ENCODE data around the gene AK9.

The AK9 gene

DNA sequence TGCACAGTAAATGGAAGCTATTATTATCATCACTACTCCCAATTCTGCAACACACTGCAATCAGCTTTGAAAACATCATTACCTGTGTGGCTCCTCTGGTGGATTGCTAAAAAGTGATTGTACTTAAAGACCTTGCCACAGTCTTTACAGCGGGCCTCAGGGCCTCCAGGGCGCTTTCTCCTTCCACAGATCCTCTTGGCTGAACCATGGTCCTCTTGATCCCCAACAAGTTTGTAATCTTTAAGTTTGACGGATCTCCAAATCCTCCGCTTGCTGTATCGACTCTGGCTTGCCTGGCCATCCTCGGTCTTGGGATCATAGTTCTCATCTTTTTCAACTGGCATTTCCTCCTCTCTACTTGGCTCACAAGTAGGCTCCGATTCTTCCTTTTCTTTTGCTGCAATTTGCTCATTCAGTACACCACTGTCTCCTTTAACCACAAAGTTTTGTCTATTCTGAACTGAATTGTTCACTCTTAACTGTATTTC lies 210.0 kb downstream of the AK9 start:
- H3K9ac ChIP-seq (ENCODE audit: low read depth, low read length), result peak overlapping the region; percentile 92; the same call in 1 of the 2 replicates
- H3K4me3 ChIP-seq (ENCODE audit: low read depth in 1 of 2, low read length in 2 of 2), result peak overlapping the region in 1 of 2 experiments; percentile 70; a peak in 2 of 4 replicates
- H3K9me3 ChIP-seq (ENCODE audit: insufficient read depth, low read length, severe bottlenecking), result no peaks in the 10 kb centered on the region
- no peak for TF ChIP-seq EZH2 (IDR thresholded peaks at IDR 0.05; ENCODE audit: borderline replicate concordance, low read depth, low read length, severe bottlenecking)
- TF ChIP-seq, protein P1, sequence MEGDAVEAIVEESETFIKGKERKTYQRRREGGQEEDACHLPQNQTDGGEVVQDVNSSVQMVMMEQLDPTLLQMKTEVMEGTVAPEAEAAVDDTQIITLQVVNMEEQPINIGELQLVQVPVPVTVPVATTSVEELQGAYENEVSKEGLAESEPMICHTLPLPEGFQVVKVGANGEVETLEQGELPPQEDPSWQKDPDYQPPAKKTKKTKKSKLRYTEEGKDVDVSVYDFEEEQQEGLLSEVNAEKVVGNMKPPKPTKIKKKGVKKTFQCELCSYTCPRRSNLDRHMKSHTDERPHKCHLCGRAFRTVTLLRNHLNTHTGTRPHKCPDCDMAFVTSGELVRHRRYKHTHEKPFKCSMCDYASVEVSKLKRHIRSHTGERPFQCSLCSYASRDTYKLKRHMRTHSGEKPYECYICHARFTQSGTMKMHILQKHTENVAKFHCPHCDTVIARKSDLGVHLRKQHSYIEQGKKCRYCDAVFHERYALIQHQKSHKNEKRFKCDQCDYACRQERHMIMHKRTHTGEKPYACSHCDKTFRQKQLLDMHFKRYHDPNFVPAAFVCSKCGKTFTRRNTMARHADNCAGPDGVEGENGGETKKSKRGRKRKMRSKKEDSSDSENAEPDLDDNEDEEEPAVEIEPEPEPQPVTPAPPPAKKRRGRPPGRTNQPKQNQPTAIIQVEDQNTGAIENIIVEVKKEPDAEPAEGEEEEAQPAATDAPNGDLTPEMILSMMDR (IDR thresholded peaks at IDR 0.05; ENCODE audit: borderline replicate concordance, extremely low read depth, low read length, poor library complexity, severe bottlenecking), result no peak
- ATAC-seq (ENCODE audit: insufficient read depth, low read depth) (no peak), DNase-seq (no peak)
- peak overlapping the region; percentile 33; the same call in 1 of the 2 replicates for H3K27ac ChIP-seq (ENCODE audit: low read length)
- peak overlapping the region; percentile 65 for H3K4me2 ChIP-seq (ENCODE audit: insufficient read depth, low read length)
- peaks cover 34% of the 10 kb centered on the region; the same call in 1 of the 2 replicates for H4K20me1 ChIP-seq (ENCODE audit: insufficient read depth, low read length)
- peaks cover 51% of the 10 kb centered on the region for H3K36me3 ChIP-seq (ENCODE audit: insufficient read depth, low read length)
- H3K79me2 ChIP-seq (ENCODE audit: insufficient read depth, low read length), result peaks cover 67% of the 10 kb centered on the region
- H2AFZ ChIP-seq (ENCODE audit: low read depth, low read length), result no peak overlapping the region
- no peaks in the 10 kb centered on the region for H3K27me3 ChIP-seq (ENCODE audit: insufficient read depth, low read length, poor library complexity)
- H3K4me1 ChIP-seq (ENCODE audit: insufficient read depth, low read length), result peaks cover 72% of the 10 kb centered on the region

DNA sequence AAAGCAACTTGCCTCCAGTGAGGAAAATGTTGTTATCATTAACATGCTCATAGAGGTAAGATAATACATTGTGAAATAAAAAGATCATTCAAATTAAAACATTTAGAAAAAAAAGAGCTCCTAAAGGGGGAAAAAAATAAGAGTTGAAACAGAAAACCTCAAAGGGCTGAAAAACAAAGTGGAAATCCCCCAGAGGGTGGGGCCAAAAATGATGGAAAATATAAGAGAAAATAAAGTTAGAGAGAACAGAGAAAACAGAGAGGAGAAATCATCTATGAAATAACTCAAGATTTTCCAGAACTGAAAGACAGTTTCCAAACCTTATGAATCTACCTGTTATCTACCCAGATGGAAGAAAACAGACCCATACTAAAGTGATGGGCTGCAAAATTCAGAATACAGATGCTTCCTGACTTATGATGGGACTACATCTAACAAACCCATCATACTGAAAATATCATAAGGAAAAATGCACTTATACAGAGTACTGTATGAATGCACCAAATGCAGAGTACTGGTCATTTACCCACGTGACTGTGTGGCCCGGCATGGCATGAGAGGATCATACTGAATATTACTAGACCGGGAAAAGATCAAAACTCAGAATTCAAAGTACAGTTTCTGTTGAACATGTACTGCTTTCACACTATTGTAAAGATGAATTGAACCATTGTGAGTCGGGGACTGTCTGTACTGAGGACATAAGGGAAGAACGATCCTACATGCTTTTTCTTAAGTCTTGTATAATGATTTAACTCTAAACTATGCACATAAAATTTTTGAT lies 212.0 kb downstream of the AK9 start:
- ATAC-seq (ENCODE audit: insufficient read depth, low read depth), result no peak
- TF ChIP-seq EZH2 (IDR thresholded peaks at IDR 0.05; ENCODE audit: borderline replicate concordance, low read depth, low read length, severe bottlenecking), result no peak
- TF ChIP-seq, protein P1 (IDR thresholded peaks at IDR 0.05; ENCODE audit: borderline replicate concordance, extremely low read depth, low read length, poor library complexity, severe bottlenecking), result no peak
- no peak overlapping the region for H2AFZ ChIP-seq (ENCODE audit: low read depth, low read length)
- H3K9me3 ChIP-seq (ENCODE audit: insufficient read depth, low read length, severe bottlenecking), result no peaks in the 10 kb centered on the region
- H3K4me1 ChIP-seq (ENCODE audit: insufficient read depth, low read length), result peaks cover 66% of the 10 kb centered on the region
- H3K27me3 ChIP-seq (ENCODE audit: insufficient read depth, low read length, poor library complexity), result no peaks in the 10 kb centered on the region
- peak overlapping the region; percentile 9; the same call in 1 of the 2 replicates for H3K27ac ChIP-seq (ENCODE audit: low read length)
- peaks cover 80% of the 10 kb centered on the region for H3K79me2 ChIP-seq (ENCODE audit: insufficient read depth, low read length)
- no peak for DNase-seq
- H3K4me2 ChIP-seq (ENCODE audit: insufficient read depth, low read length), result peak overlapping the region; percentile 62
- H3K9ac ChIP-seq (ENCODE audit: low read depth, low read length), result peak overlapping the region; percentile 34
- peak overlapping the region in 1 of 2 experiments; percentile 48; a peak in 3 of 4 replicates for H3K4me3 ChIP-seq (ENCODE audit: low read depth in 1 of 2, low read length in 2 of 2)
- peaks cover 38% of the 10 kb centered on the region; the same call in 1 of the 2 replicates for H4K20me1 ChIP-seq (ENCODE audit: insufficient read depth, low read length)
- peaks cover 69% of the 10 kb centered on the region for H3K36me3 ChIP-seq (ENCODE audit: insufficient read depth, low read length)

DNA sequence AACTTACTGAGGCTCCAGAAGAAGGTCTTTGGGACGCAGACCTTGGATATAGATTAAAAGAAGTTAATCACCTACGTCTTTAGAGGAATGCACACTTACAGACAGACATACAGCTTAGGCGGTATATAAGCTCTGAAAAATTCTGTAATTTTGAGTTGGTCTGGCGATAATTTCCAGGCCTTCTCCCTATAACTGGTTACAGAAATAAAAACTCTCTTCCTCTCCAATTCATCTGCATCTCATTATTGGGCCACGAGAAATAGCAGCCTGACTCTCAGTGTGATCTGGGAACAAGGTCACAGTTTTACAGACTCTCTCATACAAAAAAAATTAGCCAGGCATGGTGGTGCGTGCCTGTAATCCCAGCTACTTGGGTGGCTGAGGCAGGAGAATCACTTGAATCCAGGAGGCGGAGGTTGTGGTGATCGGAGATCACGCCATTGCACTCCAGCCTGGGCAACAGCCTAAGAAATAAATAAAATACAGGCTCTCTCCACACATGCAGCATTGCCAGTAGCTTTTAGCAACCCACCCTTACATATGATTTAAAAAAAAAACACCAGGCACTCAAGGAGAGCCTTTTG lies 212.7 kb downstream of the AK9 start:
- H2AFZ ChIP-seq (ENCODE audit: low read depth, low read length), result no peak overlapping the region
- no peak for TF ChIP-seq EZH2 (IDR thresholded peaks at IDR 0.05; ENCODE audit: borderline replicate concordance, low read depth, low read length, severe bottlenecking)
- TF ChIP-seq, protein P1 (IDR thresholded peaks at IDR 0.05; ENCODE audit: borderline replicate concordance, extremely low read depth, low read length, poor library complexity, severe bottlenecking), result no peak
- peak overlapping the region; percentile 21; the same call in 1 of the 2 replicates for H3K27ac ChIP-seq (ENCODE audit: low read length)
- H3K9me3 ChIP-seq (ENCODE audit: insufficient read depth, low read length, severe bottlenecking), result no peaks in the 10 kb centered on the region
- peaks cover 61% of the 10 kb centered on the region for H3K4me1 ChIP-seq (ENCODE audit: insufficient read depth, low read length)
- H4K20me1 ChIP-seq (ENCODE audit: insufficient read depth, low read length), result peaks cover 38% of the 10 kb centered on the region; the same call in 1 of the 2 replicates
- no peaks in the 10 kb centered on the region for H3K27me3 ChIP-seq (ENCODE audit: insufficient read depth, low read length, poor library complexity)
- no peak for DNase-seq
- H3K9ac ChIP-seq (ENCODE audit: low read depth, low read length), result 0 out of 2 replicates have a peak overlapping the region, but pooled peaks have one; percentile 34
- no peak for ATAC-seq (ENCODE audit: insufficient read depth, low read depth)
- peak overlapping the region; percentile 62 for H3K4me2 ChIP-seq (ENCODE audit: insufficient read depth, low read length)
- H3K4me3 ChIP-seq (ENCODE audit: low read depth in 1 of 2, low read length in 2 of 2), result peak overlapping the region in 1 of 2 experiments; percentile 48; a peak in 2 of 4 replicates
- peaks cover 76% of the 10 kb centered on the region for H3K36me3 ChIP-seq (ENCODE audit: insufficient read depth, low read length)
- H3K79me2 ChIP-seq (ENCODE audit: insufficient read depth, low read length), result peaks cover 84% of the 10 kb centered on the region

Data from DND-41 (cell line).